GM10266 (cell line): ENCODE data around the gene MAP4K4.

Source experiments
- DNase-seq: peaks from one replicate; pipeline ENCODE4 v3.0.0; 2012; ENCODE audit errors: extremely low spot score
- TF ChIP-seq, protein P1 (sequence below): IDR thresholded peaks from 2 replicates; pipeline ENCODE4 v1.5.1; 2012; ENCODE audit warnings: mild to moderate bottlenecking, low read depth; ENCODE audit not compliant: control insufficient read depth, insufficient read depth; ENCODE audit errors: missing control alignments

The MAP4K4 gene

GRCh38 chr2:101793277-101793969 is 95.9 kb downstream of the MAP4K4 start:
- DNase-seq: no peak
- TF ChIP-seq, protein P1, sequence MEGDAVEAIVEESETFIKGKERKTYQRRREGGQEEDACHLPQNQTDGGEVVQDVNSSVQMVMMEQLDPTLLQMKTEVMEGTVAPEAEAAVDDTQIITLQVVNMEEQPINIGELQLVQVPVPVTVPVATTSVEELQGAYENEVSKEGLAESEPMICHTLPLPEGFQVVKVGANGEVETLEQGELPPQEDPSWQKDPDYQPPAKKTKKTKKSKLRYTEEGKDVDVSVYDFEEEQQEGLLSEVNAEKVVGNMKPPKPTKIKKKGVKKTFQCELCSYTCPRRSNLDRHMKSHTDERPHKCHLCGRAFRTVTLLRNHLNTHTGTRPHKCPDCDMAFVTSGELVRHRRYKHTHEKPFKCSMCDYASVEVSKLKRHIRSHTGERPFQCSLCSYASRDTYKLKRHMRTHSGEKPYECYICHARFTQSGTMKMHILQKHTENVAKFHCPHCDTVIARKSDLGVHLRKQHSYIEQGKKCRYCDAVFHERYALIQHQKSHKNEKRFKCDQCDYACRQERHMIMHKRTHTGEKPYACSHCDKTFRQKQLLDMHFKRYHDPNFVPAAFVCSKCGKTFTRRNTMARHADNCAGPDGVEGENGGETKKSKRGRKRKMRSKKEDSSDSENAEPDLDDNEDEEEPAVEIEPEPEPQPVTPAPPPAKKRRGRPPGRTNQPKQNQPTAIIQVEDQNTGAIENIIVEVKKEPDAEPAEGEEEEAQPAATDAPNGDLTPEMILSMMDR: no peak

DNA sequence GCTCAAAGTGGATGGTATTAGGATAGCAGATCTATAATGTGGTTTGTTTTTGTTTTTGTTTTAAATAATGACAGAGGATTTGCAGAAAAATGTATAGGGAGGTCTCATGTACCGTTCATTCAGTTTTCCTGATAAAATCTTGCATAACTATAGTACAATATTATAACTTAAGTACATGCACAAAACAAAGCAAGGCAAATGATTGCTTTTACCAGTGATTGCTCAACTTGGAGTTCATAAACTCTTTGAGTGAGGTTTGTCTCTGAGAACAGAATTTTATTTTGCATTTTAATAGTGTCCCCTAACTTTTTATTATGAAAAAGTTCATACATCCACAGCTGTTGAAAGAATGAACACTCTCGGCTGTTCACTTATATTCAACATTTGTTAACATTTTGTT is 96.6 kb downstream of the MAP4K4 start:
- TF ChIP-seq, protein P1: no peak
- no peak for DNase-seq

DNA sequence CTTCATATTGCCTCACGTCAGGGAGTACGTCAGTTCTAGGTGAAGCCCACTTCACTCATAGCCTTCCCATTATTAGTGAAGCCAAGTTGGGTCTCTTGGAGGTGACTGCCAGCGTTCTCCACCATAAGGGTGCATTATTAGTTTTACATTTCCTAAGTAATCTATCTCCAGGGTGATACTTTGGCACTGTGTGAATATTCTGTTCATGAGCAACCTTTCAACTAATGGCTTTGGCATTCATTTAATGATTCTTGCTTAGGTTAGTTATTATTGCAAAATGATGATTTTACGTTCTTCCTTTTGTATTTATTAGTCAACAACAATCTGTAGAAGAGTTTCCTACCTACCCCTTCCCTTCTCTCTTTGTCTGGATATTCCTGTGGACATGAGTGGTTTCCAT is 97.5 kb downstream of the MAP4K4 start:
- TF ChIP-seq, protein P1: no peak
- DNase-seq: no peak

- no peak for DNase-seq
- TF ChIP-seq, protein P1: no peak
Measured at GRCh38 chr2:101796825-101797600, 99.5 kb downstream of the MAP4K4 start.

DNA sequence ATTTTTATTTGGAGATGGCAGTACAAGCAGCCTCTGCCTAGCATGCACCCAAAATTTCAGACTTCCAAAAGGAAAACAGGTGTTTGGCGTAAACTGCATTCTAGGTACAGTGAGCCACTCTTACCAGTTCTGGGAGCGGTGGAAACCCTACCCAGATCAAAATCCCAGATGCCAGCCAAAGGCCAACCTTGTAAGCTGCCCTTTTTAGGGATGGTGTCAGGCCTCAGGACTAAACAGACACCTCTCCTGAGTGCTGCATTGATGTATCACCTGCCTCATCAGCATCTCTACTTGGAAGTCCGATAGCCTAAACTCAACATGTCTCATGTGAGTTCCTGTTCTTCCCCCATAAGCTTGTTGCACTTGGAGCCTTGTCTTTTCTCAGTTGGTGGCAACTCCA is 104.0 kb downstream of the MAP4K4 start:
- TF ChIP-seq, protein P1: no peak
- DNase-seq: no peak

DNA sequence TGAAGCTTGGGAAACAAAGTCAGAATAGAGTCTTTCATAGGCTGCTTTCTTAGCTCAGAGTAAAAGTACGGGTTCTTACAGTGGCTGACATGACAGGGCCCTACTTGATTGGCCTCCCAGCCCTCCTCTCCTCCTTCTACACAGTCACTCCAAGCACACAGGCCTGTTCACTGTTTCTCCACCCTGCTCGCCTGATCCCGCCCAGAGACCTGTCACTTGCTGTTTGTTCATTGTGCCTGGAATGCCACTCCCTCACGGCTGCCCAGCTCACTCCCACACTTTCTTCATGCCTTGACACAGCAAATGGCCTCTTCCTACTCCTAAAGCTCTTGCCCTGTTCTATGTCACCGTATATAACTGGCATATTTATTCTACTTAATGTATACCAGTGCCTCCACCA is 104.8 kb downstream of the MAP4K4 start:
- no peak for DNase-seq
- TF ChIP-seq, protein P1: no peak

GRCh38 chr2:101803128-101803527 is 105.6 kb downstream of the MAP4K4 start:
- no peak for DNase-seq
- TF ChIP-seq, protein P1: no peak
